ENCODE measurements around the gene KIT.

KIT gene

DNA sequence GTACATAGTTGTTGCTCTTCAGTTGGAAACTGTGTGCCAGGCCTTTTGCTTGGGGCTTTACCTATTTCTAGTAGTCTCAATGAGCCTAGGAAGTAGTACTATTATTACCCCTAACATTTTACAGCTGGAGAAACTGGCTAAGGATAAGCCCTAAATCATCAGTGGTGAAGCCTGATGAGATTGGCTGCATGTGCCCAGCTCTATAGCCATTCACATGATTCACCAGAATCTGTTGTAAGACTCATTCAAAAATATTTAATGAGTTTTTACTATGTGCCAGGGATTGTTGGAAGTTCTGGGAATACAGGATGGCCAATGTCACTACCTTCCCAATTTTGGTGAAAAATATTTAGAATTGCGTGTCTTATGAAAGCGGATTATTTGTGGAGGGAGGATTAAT lies 2.8 kb downstream of the KIT start:
- no peak for DNase-seq (ENCODE audit: low read depth)
- TF ChIP-seq, protein P1, sequence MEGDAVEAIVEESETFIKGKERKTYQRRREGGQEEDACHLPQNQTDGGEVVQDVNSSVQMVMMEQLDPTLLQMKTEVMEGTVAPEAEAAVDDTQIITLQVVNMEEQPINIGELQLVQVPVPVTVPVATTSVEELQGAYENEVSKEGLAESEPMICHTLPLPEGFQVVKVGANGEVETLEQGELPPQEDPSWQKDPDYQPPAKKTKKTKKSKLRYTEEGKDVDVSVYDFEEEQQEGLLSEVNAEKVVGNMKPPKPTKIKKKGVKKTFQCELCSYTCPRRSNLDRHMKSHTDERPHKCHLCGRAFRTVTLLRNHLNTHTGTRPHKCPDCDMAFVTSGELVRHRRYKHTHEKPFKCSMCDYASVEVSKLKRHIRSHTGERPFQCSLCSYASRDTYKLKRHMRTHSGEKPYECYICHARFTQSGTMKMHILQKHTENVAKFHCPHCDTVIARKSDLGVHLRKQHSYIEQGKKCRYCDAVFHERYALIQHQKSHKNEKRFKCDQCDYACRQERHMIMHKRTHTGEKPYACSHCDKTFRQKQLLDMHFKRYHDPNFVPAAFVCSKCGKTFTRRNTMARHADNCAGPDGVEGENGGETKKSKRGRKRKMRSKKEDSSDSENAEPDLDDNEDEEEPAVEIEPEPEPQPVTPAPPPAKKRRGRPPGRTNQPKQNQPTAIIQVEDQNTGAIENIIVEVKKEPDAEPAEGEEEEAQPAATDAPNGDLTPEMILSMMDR (conservative IDR thresholded peaks at IDR 0.05; ENCODE audit: low read depth, low read length): no peak
- H3K4me3 ChIP-seq (ENCODE audit: low read length): no peak overlapping the region

DNA sequence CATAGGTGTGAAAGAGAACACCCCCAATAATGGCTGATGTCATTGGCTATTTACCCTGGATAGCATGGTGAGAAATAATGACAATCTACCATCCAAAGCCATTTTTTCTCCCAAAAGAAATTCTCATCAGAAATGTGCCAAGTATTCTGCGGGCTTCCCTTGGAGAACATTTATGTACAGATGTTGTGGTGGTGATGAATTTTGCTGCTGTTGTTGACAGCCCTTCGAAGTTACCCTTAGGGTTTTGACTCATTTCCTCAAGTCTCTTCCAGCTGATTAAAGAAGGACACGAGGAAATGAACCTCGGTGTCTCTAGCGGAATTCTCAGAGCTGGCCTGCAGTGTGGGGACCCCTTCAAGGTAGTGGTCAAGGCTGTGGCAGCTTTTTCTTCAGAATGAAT lies 3.4 kb downstream of the KIT start:
- no peak overlapping the region for H3K4me3 ChIP-seq (ENCODE audit: low read length)
- DNase-seq (ENCODE audit: low read depth): no peak

DNA sequence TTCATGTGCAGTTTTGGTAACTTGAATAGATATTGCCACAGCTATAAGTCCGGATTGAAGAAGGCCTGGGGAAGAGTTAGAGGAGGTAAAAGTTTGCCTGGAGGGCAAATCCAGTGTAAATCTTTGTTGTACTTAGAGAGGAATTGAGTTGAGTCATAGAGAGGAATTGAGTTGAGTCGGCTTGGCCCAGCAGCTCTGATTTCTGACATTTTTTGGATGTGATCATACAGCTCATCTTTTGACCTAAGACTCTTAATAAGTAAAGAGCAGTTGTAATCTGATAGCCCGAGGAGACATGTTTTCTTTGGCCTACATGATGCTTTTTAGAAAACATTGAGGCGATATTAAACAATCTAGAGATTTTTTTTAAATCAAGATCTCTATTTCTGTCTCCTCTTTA lies 3.9 kb downstream of the KIT start:
- DNase-seq (ENCODE audit: low read depth): no peak
- H3K4me3 ChIP-seq (ENCODE audit: low read length): no peak overlapping the region
- TF ChIP-seq, protein P1 (conservative IDR thresholded peaks at IDR 0.05; ENCODE audit: low read depth, low read length): no peak

More for the DNA sequence above, 3.4 kb downstream of the KIT start:
- TF ChIP-seq, protein P1 (conservative IDR thresholded peaks at IDR 0.05; ENCODE audit: low read depth, low read length): no peak

DNA sequence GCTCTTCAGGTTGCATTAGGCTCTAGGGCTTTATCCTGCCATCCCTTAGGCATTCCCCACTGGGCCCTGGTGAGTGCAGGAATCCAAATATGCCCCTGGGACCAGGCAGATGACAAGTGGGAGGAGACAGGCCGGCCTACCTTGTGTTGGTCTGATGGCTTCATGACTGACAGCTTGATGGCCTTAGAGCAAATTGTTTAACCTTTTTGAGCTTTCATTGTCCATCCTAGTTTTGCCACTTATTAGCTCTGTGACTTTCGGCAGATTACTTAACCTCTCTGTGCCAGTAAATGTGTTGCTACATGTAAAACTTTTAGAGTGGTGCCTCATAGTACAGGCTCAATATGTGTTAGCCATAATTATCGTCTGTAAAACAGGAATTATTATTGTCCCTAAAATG lies 4.4 kb downstream of the KIT start:
- no peak overlapping the region for H3K4me3 ChIP-seq (ENCODE audit: low read length)
- no peak for DNase-seq (ENCODE audit: low read depth)
- TF ChIP-seq, protein P1 (conservative IDR thresholded peaks at IDR 0.05; ENCODE audit: low read depth, low read length): no peak

- DNase-seq (ENCODE audit: low read depth): no peak
- TF ChIP-seq, protein P1 (conservative IDR thresholded peaks at IDR 0.05; ENCODE audit: low read depth, low read length): no peak
- no peak overlapping the region for H3K4me3 ChIP-seq (ENCODE audit: low read length)
These were observed 5.3 kb downstream of the KIT start for GRCh38 chr4:54662901-54663585.

- no peak for DNase-seq (ENCODE audit: low read depth)
- TF ChIP-seq, protein P1 (conservative IDR thresholded peaks at IDR 0.05; ENCODE audit: low read depth, low read length): no peak
- no peak overlapping the region for H3K4me3 ChIP-seq (ENCODE audit: low read length)
These were observed 6.6 kb downstream of the KIT start for GRCh38 chr4:54664400-54664799.

GRCh38 chr4:54668014-54668611 lies 10.4 kb downstream of the KIT start:
- H3K4me3 ChIP-seq (ENCODE audit: low read length): no peak overlapping the region
- DNase-seq (ENCODE audit: low read depth): no peak
- TF ChIP-seq, protein P1 (conservative IDR thresholded peaks at IDR 0.05; ENCODE audit: low read depth, low read length): no peak

All from retinal pigment epithelial cell (primary cell).